ENCODE measurements around the gene RPL23.

DNA sequence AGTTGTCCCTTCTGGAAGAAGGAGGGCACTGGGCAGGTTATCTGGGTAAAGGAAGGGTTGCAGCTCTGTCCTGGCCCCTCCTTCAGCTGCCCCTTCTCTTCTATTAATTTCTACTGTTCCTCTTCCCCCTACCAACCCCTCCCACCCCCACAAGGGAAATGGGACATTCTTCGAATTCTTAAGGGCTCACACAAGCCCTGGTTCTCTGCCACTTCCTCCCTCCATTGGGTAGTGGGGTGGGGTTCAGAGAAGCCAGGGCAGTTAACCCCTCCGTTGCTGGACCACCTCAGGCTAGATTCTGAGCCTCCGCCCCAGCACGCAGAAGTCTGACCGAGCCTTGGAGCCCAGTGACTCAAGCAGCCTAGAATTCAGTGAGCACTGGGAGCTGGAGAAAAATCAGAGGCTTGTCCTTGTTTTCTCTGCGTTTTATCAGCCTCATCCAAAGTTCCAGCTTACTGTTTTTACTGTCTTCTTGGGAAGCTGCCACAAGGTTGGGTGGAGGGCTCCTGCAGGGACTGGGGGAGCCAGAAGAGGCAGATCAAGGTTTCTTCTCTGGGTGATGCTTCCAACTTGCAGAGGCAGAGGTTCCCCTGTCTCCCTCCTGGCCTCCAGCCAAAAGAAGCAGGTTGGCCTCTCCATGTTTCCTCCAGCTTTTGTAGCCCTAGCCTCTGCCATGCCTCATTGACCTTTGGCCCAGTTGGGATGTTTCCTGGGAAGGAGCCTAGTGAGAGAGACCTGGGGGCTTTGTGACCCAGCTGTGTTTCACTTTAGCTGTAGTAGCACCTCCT is 26.6 kb upstream of the RPL23 start:
- TF ChIP-seq POLR2A (IDR thresholded peaks at IDR 0.05; ENCODE audit: low read length) (no peak), GATA1 (IDR thresholded peaks at IDR 0.05; ENCODE audit: low read depth, low read length) (no peak)

All from erythroblast (primary cell).